Neutrophil (primary cell): ENCODE data around the gene TMEM161A.
"Not testable (repeated sequence)": the region's sequence is repeated elsewhere in the genome, so short reads cannot be mapped to it uniquely, and the experiment has no call there.

ENCODE experiments used
- H3K27ac ChIP-seq: fragments of 200-600 bp; sonication (generic); 2 replicates; pipeline ENCODE4 v1.5.1; 2016; ENCODE audit warnings: mild to moderate bottlenecking, moderate library complexity
- H3K27me3 ChIP-seq: fragments of 200-600 bp; sonication (generic); 2 replicates; pipeline ENCODE4 v1.6.0; 2016; ENCODE audit warnings: mild to moderate bottlenecking
- H3K36me3 ChIP-seq: fragments of 200-600 bp; sonication (generic); 2 replicates; pipeline ENCODE4 v1.5.1; 2017
- H3K4me1 ChIP-seq, 2 experiments: fragments of 200-600 bp in 1 of 2; sonication (generic) in 1 of 2; 1 replicate in 1 of 2; 2 replicates in 1 of 2; pipeline versions ENCODE4 v1.5.1 to v1.6.1; 2013 to 2016; ENCODE audit warnings: low read depth in 1 of 2, low read length in 1 of 2, mild to moderate bottlenecking in 1 of 2, moderate library complexity in 1 of 2; ENCODE audit not compliant: control insufficient read depth in 1 of 2, insufficient read depth in 1 of 2
- H3K4me3 ChIP-seq, 2 experiments: fragments of 200-600 bp in 1 of 2; sonication (generic) in 1 of 2; 1 replicate in 1 of 2; 2 replicates in 1 of 2; pipeline ENCODE4 v1.5.1; 2013 to 2016; ENCODE audit warnings: low read depth in 1 of 2, low read length in 1 of 2, mild to moderate bottlenecking in 1 of 2, moderate library complexity in 1 of 2
- H3K9me3 ChIP-seq: fragments of 200-600 bp; sonication (generic); 2 replicates; pipeline ENCODE4 v1.5.1; 2016
- CTCF ChIP-seq: fragments of 200-600 bp; sonication (generic); IDR thresholded peaks from 2 replicates; pipeline ENCODE4 v1.5.1; 2016; ENCODE audit warnings: antibody characterized with exemption

The TMEM161A gene

DNA sequence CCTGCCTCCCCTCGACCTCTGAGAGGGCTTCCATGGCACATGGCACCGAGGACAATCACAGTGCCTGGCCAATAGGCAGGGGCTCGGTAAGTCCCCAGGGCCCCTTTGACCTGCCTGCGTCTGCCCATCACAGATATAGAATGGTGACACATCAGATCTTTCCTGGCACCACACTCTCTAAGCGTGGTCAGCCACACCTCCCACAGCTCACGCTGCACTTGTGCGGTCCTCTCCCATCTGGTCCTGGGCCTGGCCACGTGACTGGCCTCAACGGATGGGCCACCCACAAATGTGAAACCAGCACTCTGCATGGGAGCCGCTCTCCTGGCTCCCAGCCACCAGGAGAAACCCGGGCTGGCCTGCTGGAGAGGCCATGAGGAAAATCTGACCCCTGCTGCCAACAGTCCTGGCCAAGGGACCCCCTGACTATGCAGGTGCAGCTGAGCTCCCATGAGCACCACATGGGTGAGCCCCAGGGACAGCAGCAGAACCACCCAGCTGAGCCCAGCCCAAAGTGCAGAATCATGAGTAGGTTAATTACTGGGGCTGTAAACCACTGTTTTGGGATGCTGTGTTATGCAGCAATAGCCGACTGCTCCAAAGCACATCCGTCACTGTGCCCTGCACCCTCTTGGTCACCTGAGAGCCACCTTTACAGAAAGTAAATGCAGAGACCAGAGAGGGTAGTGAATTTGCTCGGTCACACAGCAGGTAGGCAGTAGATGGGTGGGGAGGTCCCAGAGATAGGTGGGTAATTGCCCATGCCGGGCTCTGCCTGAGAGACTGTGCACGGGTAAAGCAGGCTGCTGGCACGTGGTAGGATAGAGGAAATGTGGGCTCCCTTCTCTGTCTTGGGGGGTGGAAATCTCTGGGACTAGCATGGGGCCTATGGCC, 41.5 kb upstream of the TMEM161A start:
- Histone ChIP-seq H3K27ac (no peak overlapping the region), H3K36me3 (peaks cover 70% of the 10 kb centered on the region), H3K4me3 (no peak overlapping the region), H3K9me3 (no peaks in the 10 kb centered on the region), H3K4me1 (peaks cover 40 to 54% of the 10 kb centered on the region in 2 experiments), H3K27me3 (no peaks in the 10 kb centered on the region)
- no peak for TF ChIP-seq CTCF

DNA sequence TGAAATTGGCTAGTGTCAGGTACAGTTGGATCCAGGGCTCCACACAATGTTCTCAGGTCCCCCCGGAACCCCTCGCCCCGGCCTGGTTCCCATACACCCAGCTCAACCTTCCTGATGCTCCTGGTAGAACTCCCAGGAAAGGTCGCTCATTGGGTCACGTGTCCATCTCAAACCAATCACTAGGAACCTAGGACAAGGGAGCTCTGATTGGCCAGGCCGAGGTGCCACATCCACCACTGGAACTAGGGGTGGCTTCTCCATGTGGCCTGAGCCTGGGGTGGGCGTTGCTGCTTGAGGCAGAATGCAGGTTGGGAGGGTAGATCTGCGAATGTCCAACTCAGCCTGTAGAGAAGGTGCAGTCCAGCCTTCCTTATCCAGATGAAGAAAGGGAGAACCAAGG, 38.7 kb upstream of the TMEM161A start:
- Histone ChIP-seq H3K27ac (peak overlapping the region; percentile 10), H3K36me3 (peaks cover 61% of the 10 kb centered on the region)

GRCh38 chr19:19173243-19173642, 35.0 kb upstream of the TMEM161A start:
- H3K9me3 ChIP-seq, H3K4me3 ChIP-seq, H3K27ac ChIP-seq, H3K27me3 ChIP-seq: not testable (repeated sequence)
- peaks cover 26% of the 10 kb centered on the region for H3K36me3 ChIP-seq
- peaks cover 37 to 48% of the 10 kb centered on the region in 2 experiments for H3K4me1 ChIP-seq

More for the DNA sequence above, 38.7 kb upstream of the TMEM161A start:
- no peak for TF ChIP-seq CTCF
- no peaks in the 10 kb centered on the region for H3K9me3 ChIP-seq
- peaks cover 31 to 44% of the 10 kb centered on the region in 2 experiments for H3K4me1 ChIP-seq
- no peaks in the 10 kb centered on the region for H3K27me3 ChIP-seq
- no peak overlapping the region for H3K4me3 ChIP-seq

GRCh38 chr19:19171821-19172532, 33.7 kb upstream of the TMEM161A start:
- TF ChIP-seq CTCF, result no peak
- Histone ChIP-seq H3K4me3 (peak overlapping the region in 1 of 2 experiments; percentile 39), H3K9me3 (no peaks in the 10 kb centered on the region), H3K36me3 (peaks cover 22% of the 10 kb centered on the region), H3K27me3 (no peaks in the 10 kb centered on the region), H3K27ac (peak overlapping the region; percentile 48), H3K4me1 (peaks cover 37 to 48% of the 10 kb centered on the region in 2 experiments)

DNA sequence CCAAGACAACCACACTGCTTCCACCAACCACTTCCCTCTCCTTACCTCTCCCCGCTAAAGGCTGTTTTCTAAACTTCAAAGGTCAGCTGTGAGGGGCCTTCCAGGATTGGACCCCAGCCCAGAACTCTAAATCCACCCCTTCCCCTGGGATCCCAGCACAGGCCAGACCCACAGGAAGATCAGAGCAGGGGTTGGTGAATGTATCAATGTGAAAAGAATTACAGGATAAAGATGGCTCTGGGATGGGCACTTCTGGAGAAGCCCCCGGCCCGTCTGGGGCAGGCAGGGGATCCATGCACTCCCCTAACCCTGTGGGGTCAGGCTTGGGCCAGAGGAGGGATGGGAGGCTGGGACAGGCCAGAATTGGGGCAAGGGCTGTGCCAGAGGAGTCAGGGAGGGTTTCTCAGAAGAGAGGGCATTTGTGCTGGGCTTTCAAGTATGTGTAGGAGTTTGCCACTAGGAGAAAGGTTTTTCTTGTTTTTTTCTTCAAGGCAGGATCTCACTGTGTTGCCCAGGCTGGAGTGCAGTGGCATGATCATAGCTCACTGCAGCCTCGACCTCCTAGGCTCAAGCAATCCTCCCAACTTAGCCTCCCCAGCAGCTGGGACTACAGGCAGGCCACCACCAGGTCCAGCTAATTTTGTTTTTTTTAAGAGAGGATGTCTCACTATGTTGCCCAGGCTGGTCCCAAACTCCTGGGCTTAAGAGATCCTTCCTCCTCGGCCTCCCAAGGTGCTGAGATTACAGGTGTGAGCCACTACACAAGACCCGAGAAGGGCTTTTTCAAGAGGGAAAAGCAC, 32.8 kb upstream of the TMEM161A start:
- H3K4me3 ChIP-seq, result peak overlapping the region in 1 of 2 experiments; percentile 37

More for the DNA sequence above, 32.8 kb upstream of the TMEM161A start:
- Histone ChIP-seq H3K27me3 (no peaks in the 10 kb centered on the region), H3K27ac (peak overlapping the region; percentile 48), H3K9me3 (no peaks in the 10 kb centered on the region), H3K36me3 (peaks cover 14% of the 10 kb centered on the region), H3K4me1 (peaks cover 37 to 48% of the 10 kb centered on the region in 2 experiments)
- no peak for TF ChIP-seq CTCF
